Spleen (tissue), 7 donors: ENCODE data around the gene H1-8.
A peak's percentile ranks its signal among the peaks of the same experiment; 100 is the strongest.

Source experiments
- POLR2AphosphoS5 ChIP-seq, 3 donors: sonication (generic); formaldehyde crosslinking; IDR thresholded peaks; one replicate each; pipeline ENCODE4 v1.5.1; 2017; ENCODE audit warnings: antibody characterized with exemption in 3 of 3
- TF ChIP-seq, protein P1 (sequence below), 11 experiments: fragments of 200-600 bp in 7 of 11; fragments of 450-650 bp in 4 of 11; sonication (generic) in 4 of 11; IDR thresholded peaks in 8 of 11; conservative IDR thresholded peaks in 3 of 11; 1 replicate in 7 of 11; 2 replicates in 4 of 11; pipeline versions ENCODE4 v1.4.0 to v1.8.0; 2016 to 2021; ENCODE audit warnings: antibody characterized with exemption in 11 of 11, inconsistent platforms in 4 of 11, mild to moderate bottlenecking in 1 of 11
- donor health status: DM: no; HTN: no; CAD: no; lungs with moderate emphysema.
- donor health status: DM: no; HTN: no; CAD: no.
- donor health status: DM: no; HTN: no; CAD: no.

DNA sequence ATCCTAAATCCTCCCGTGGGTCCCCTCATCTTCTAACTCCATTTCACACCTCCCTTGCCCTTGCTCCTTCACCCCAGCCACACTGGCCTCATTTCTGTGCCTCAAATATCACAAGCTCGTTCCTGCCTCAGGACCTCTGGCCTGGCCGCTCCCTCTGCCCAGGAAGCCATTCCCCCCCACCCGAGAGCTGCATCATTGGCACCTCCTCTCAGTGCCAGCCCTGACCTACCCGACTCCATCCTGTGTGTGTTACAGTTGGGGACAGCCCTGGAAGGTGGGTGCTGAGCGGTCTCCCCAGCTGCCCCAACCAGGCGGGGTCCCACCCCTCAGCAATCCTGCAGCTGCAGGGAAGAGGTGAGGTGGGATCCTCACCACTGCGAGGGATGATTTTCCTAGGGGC, 49.0 kb downstream of the H1-8 start:
- TF ChIP-seq, protein P1, sequence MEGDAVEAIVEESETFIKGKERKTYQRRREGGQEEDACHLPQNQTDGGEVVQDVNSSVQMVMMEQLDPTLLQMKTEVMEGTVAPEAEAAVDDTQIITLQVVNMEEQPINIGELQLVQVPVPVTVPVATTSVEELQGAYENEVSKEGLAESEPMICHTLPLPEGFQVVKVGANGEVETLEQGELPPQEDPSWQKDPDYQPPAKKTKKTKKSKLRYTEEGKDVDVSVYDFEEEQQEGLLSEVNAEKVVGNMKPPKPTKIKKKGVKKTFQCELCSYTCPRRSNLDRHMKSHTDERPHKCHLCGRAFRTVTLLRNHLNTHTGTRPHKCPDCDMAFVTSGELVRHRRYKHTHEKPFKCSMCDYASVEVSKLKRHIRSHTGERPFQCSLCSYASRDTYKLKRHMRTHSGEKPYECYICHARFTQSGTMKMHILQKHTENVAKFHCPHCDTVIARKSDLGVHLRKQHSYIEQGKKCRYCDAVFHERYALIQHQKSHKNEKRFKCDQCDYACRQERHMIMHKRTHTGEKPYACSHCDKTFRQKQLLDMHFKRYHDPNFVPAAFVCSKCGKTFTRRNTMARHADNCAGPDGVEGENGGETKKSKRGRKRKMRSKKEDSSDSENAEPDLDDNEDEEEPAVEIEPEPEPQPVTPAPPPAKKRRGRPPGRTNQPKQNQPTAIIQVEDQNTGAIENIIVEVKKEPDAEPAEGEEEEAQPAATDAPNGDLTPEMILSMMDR (IDR thresholded peaks at IDR 0.05 in 8 of 11, conservative IDR thresholded peaks at IDR 0.05 in 3 of 11), result no peak
- peak; percentile 27 to 52 (median 32) for TF ChIP-seq POLR2AphosphoS5 (IDR thresholded peaks at IDR 0.05)
